Liver (tissue), 9 donors: ENCODE results near the gene LGALS16. TPM values are rescaled to one million over a fixed set of nuclear protein-coding genes. Genes with fewer than 3 reads are reported as not detected.

ENCODE experiments used
- DNase-seq: peaks from one replicate; pipeline ENCODE4 v3.0.0-alpha.2; 2017; ENCODE audit warnings: low spot score
- H3K27ac ChIP-seq, 2 donors: one replicate each; pipeline ENCODE4 v1.7.0; 2013; ENCODE audit warnings: inconsistent platforms in 2 of 2, low read length in 2 of 2, control low read depth in 1 of 2, low read depth in 1 of 2, mild to moderate bottlenecking in 1 of 2
- H3K27me3 ChIP-seq, 4 donors: one replicate each; pipeline versions ENCODE4 v1.6.1 to v1.7.0; 2013; ENCODE audit warnings: low read length in 3 of 4, inconsistent platforms in 1 of 4, mild to moderate bottlenecking in 1 of 4, moderate library complexity in 1 of 4; ENCODE audit not compliant: control insufficient read depth in 4 of 4, insufficient read depth in 4 of 4
- H3K36me3 ChIP-seq, 4 donors: one replicate each; pipeline versions ENCODE4 v1.6.1 to v1.7.0; 2013; ENCODE audit warnings: low read length in 3 of 4, mild to moderate bottlenecking in 3 of 4, low read depth in 1 of 4, moderate library complexity in 1 of 4; ENCODE audit not compliant: control insufficient read depth in 4 of 4, insufficient read depth in 3 of 4
- H3K4me1 ChIP-seq, 4 donors: one replicate each; pipeline versions ENCODE4 v1.6.1 to v1.7.0; 2013; ENCODE audit warnings: low read length in 3 of 4, mild to moderate bottlenecking in 3 of 4, moderate library complexity in 1 of 4; ENCODE audit not compliant: control insufficient read depth in 4 of 4, insufficient read depth in 4 of 4
- H3K4me3 ChIP-seq, 3 donors: one replicate each; pipeline versions ENCODE4 v1.6.1 to v1.7.0; 2013; ENCODE audit warnings: low read length in 3 of 3, control low read depth in 1 of 3, low read depth in 1 of 3, mild to moderate bottlenecking in 1 of 3
- H3K9ac ChIP-seq, 2 donors: one replicate each; pipeline ENCODE4 v1.7.0; 2013; ENCODE audit warnings: low read length in 2 of 2, mild to moderate bottlenecking in 2 of 2, moderate library complexity in 2 of 2, control low read depth in 1 of 2, low read depth in 1 of 2
- H3K9me3 ChIP-seq, 4 donors: one replicate each; pipeline versions ENCODE4 v1.6.1 to v1.7.0; 2013; ENCODE audit warnings: low read length in 3 of 4; ENCODE audit not compliant: control insufficient read depth in 4 of 4
- ATF3 ChIP-seq: IDR thresholded peaks from 2 replicates; pipeline ENCODE4 v1.6.1; 2016; ENCODE audit warnings: antibody characterized with exemption
- EGR1 ChIP-seq, 2 donors: IDR thresholded peaks; 2 replicates each; pipeline ENCODE4 v1.6.1; 2016 to 2018; ENCODE audit warnings: antibody characterized with exemption in 2 of 2, low read depth in 2 of 2
- FOXA1 ChIP-seq: IDR thresholded peaks from 2 replicates; pipeline ENCODE4 v1.6.1; 2016; ENCODE audit warnings: antibody characterized with exemption
- FOXA2 ChIP-seq: IDR thresholded peaks from 2 replicates; pipeline ENCODE4 v1.6.1; 2016; ENCODE audit warnings: antibody characterized with exemption
- GABPA ChIP-seq, 2 donors: IDR thresholded peaks in 1 of 2; conservative IDR thresholded peaks in 1 of 2; 2 replicates each; pipeline ENCODE4 v1.6.1; 2016; ENCODE audit warnings: antibody characterized with exemption in 2 of 2, mild to moderate bottlenecking in 1 of 2, moderate library complexity in 1 of 2
- HNF4G ChIP-seq: IDR thresholded peaks from 2 replicates; pipeline ENCODE4 v1.6.1; 2016; ENCODE audit warnings: antibody characterized with exemption
- MAX ChIP-seq: IDR thresholded peaks from 2 replicates; pipeline ENCODE4 v1.6.1; 2016; ENCODE audit warnings: antibody characterized with exemption
- NR2F2 ChIP-seq: IDR thresholded peaks from 2 replicates; pipeline ENCODE4 v1.6.1; 2016; ENCODE audit warnings: antibody characterized with exemption
- RAD21 ChIP-seq, 2 donors: IDR thresholded peaks; 2 replicates each; pipeline ENCODE4 v1.6.1; 2016; ENCODE audit warnings: antibody characterized with exemption in 2 of 2, mild to moderate bottlenecking in 2 of 2
- REST ChIP-seq: IDR thresholded peaks from 2 replicates; pipeline ENCODE4 v1.6.1; 2016; ENCODE audit warnings: antibody characterized with exemption, mild to moderate bottlenecking
- SP1 ChIP-seq: IDR thresholded peaks from 2 replicates; pipeline ENCODE4 v1.6.1; 2018; ENCODE audit warnings: antibody characterized with exemption, mild to moderate bottlenecking
- TAF1 ChIP-seq: conservative IDR thresholded peaks from 2 replicates; pipeline ENCODE4 v1.6.1; 2016; ENCODE audit warnings: antibody characterized with exemption, mild to moderate bottlenecking
- YY1 ChIP-seq: IDR thresholded peaks from 2 replicates; pipeline ENCODE4 v1.6.1; 2016; ENCODE audit warnings: antibody characterized with exemption, mild to moderate bottlenecking
- ZBTB33 ChIP-seq: IDR thresholded peaks from 2 replicates; pipeline ENCODE4 v1.6.1; 2016; ENCODE audit warnings: antibody characterized with exemption
- WGBS: extraction: QIAGEN DNeasy Blood & Tissue Kit; methylation state at CpG from one replicate; pipeline ENCODE4 v1.1.7; 2013; 5-methylcytosine and 5-hydroxymethylcytosine counted together
- polyA plus RNA-seq, 2 donors: library from polyadenylated mRNA; stranded (reverse) in 1 of 2; unstranded in 1 of 2; fragments of 200-250 nt in 1 of 2; fragments of >200 nt in 1 of 2; fragmentation: Nextera tagmentation in 1 of 2; extraction: Ambion mirVana in 1 of 2; gene quantifications; one replicate each; pipeline versions ENCODE4 v1.2.1 to v1.2.3, GENCODE V29; 2013 to 2015
- total RNA-seq, 2 donors: library from RNA; depleted of rRNA; stranded (reverse); fragments of >200 nt; gene quantifications; one replicate each; pipeline ENCODE4 v1.2.3, GENCODE V29; 2014
- donor health status: healthy.
- donor health status: healthy.
- donor health status: healthy.
- donor health status: healthy.
- donor health status: healthy.

Gene LGALS16
- total and polyA plus RNA-seq, 4 donors: not detected

GRCh38 chr19:39704181-39705044 is 48.7 kb downstream of the LGALS16 start, which contains the start of gene LGALS14:
TSS of gene LGALS14 (plus strand) at chr19:39704481. CDS start at chr19:39704529, 48 bp downstream.
- no peaks in the 10 kb centered on the region for H3K9me3 ChIP-seq
- no peaks in the 10 kb centered on the region for H3K36me3 ChIP-seq
- H3K27me3 ChIP-seq: peaks cover 0 to 2% (median 0%) of the 10 kb centered on the region in 4 donors
- no peak for DNase-seq
- TF ChIP-seq GABPA (IDR thresholded peaks at IDR 0.05 in 1 of 2, conservative IDR thresholded peaks at IDR 0.05 in 1 of 2): no peak
- TF ChIP-seq NR2F2: no peak
- TF ChIP-seq FOXA2: no peak
- no peak for TF ChIP-seq REST
- no peak for TF ChIP-seq RAD21 (IDR thresholded peaks at IDR 0.05)
- no peak for TF ChIP-seq HNF4G
- TF ChIP-seq TAF1: no peak
- TF ChIP-seq MAX: no peak
- no peak within 1 kb of the TSS for H3K9ac ChIP-seq
- H3K4me1 ChIP-seq: no peaks in the 10 kb centered on the region
- H3K4me3 ChIP-seq: no peak within 1 kb of the TSS
- 49% methylated on average over 6 of the region's 6 CpGs for WGBS
- H3K27ac ChIP-seq: no peak within 1 kb of the TSS

- no peak for TF ChIP-seq RAD21 (IDR thresholded peaks at IDR 0.05)
- no peak for TF ChIP-seq FOXA1
- no peak for TF ChIP-seq EGR1 (IDR thresholded peaks at IDR 0.05; ENCODE audit: low read depth in 2 of 2)
- no peak for TF ChIP-seq ATF3
- no peak for TF ChIP-seq SP1
- TF ChIP-seq FOXA2: no peak
- no peak for TF ChIP-seq ZBTB33
- TF ChIP-seq HNF4G: no peak
- no peak for TF ChIP-seq YY1
- no peak for TF ChIP-seq TAF1
- no peak for TF ChIP-seq REST
- Histone ChIP-seq H3K27ac (no peak overlapping the region), H3K27me3 (peaks cover 0 to 2% (median 0%) of the 10 kb centered on the region in 4 donors), H3K9me3 (no peaks in the 10 kb centered on the region), H3K9ac (no peak overlapping the region), H3K4me3 (no peak overlapping the region), H3K4me1 (no peaks in the 10 kb centered on the region), H3K36me3 (no peaks in the 10 kb centered on the region)
- no peak for DNase-seq
- 62% methylated on average over 8 of the region's 8 CpGs for WGBS
Observed at GRCh38 chr19:39705578-39706188, 50.0 kb downstream of the LGALS16 start.
